SK-N-SH (cell line): Measurements from ENCODE around the gene OLFML2A. TPM values are rescaled to one million over a fixed set of nuclear protein-coding genes. Genes with fewer than 3 reads are reported as not detected.

Experiments used
- CTCF ChIA-PET: fragments of 300-600, 350-600 bp; formaldehyde crosslinking; extraction: SDS; loops from one replicate; lab custom pipeline; 2021; lab: Yijun Ruan, JAX
- POLR2A ChIA-PET: fragments of 350-600 bp; sonication (Branson Sonifier 250); formaldehyde crosslinking; extraction: SDS; loops from one replicate; lab custom pipeline; 2020; ENCODE audit warnings: antibody characterized with exemption, inconsistent platforms; lab: Yijun Ruan, JAX
- DNase-seq: peaks from one replicate; pipeline ENCODE4 v3.0.0; 2012
- H2AFZ ChIP-seq: fragments of 200-600 bp; sonication (generic); 2 replicates; pipeline ENCODE4 v1.8.1; 2016; ENCODE audit warnings: antibody characterized with exemption, mild to moderate bottlenecking, low read depth
- H3F3A ChIP-seq: fragments of 200-600 bp; sonication (generic); replicated peaks from 2 replicates; pipeline ENCODE3; 2016; ENCODE audit warnings: antibody characterized with exemption, mild to moderate bottlenecking; ENCODE audit not compliant: insufficient read depth
- H3K27ac ChIP-seq, 2 experiments: fragments of 200-500 bp in 1 of 2; fragments of 200-600 bp in 1 of 2; sonication (Bioruptor generic) in 1 of 2; sonication (generic), shearing (Covaris generic) in 1 of 2; 2 replicates each; pipeline versions ENCODE4 v1.5.1 to v1.6.1; 2014 to 2016; ENCODE audit warnings: low read depth in 2 of 2, inconsistent platforms in 1 of 2, low read length in 1 of 2, mild to moderate bottlenecking in 1 of 2, mixed read lengths in 1 of 2
- H3K27me3 ChIP-seq: fragments of 200-600 bp; sonication (generic), shearing (Covaris generic); 2 replicates; pipeline ENCODE4 v1.6.1; 2016; ENCODE audit warnings: mixed run types; ENCODE audit not compliant: insufficient read depth
- H3K36me3 ChIP-seq, 2 experiments: fragments of 200-500 bp in 1 of 2; fragments of 200-600 bp in 1 of 2; sonication (Bioruptor generic) in 1 of 2; sonication (generic) in 1 of 2; replicated peaks in 1 of 2; 2 replicates each; pipeline versions ENCODE3 to v1.5.1; 2014 to 2016; ENCODE audit warnings: low read length in 1 of 2, mild to moderate bottlenecking in 1 of 2; ENCODE audit not compliant: insufficient read depth in 2 of 2, control insufficient read depth in 1 of 2
- H3K4me1 ChIP-seq, 2 experiments: fragments of 200-500 bp in 1 of 2; fragments of 200-600 bp in 1 of 2; sonication (Bioruptor generic) in 1 of 2; sonication (generic), shearing (Covaris generic) in 1 of 2; 2 replicates each; pipeline versions ENCODE4 v1.5.1 to v1.6.1; 2014 to 2016; ENCODE audit warnings: low read depth in 1 of 2, low read length in 1 of 2, mixed run types in 1 of 2; ENCODE audit not compliant: insufficient read depth in 2 of 2, control insufficient read depth in 1 of 2
- H3K4me2 ChIP-seq: fragments of 200-600 bp; sonication (generic), shearing (Covaris generic); 2 replicates; pipeline ENCODE4 v1.6.1; 2017; ENCODE audit warnings: mixed run types
- H3K4me3 ChIP-seq, 2 experiments: fragments of 200-500 bp in 1 of 2; fragments of 200-600 bp in 1 of 2; sonication (Bioruptor generic) in 1 of 2; sonication (generic), shearing (Covaris generic) in 1 of 2; 2 replicates each; pipeline versions ENCODE4 v1.5.1 to v1.8.1; 2014 to 2016; ENCODE audit warnings: low read depth in 2 of 2, inconsistent platforms in 1 of 2, low read length in 1 of 2, mild to moderate bottlenecking in 1 of 2, mixed read lengths in 1 of 2, moderate library complexity in 1 of 2
- H3K79me2 ChIP-seq: fragments of 200-600 bp; sonication (generic); 2 replicates; pipeline ENCODE4 v1.8.1; 2017; ENCODE audit warnings: mild to moderate bottlenecking; ENCODE audit not compliant: insufficient read depth
- H3K9ac ChIP-seq: fragments of 200-600 bp; sonication (generic); 2 replicates; pipeline ENCODE4 v1.6.1; 2017; ENCODE audit warnings: mixed run types
- H3K9me2 ChIP-seq: fragments of 200-600 bp; sonication (generic); 2 replicates; pipeline ENCODE4 v1.6.1; 2017; ENCODE audit warnings: mixed run types
- H3K9me3 ChIP-seq: fragments of 200-600 bp; sonication (generic); 2 replicates; pipeline ENCODE4 v1.6.1; 2017; ENCODE audit warnings: mixed run types, mild to moderate bottlenecking, moderate library complexity
- H4K20me1 ChIP-seq: fragments of 200-600 bp; sonication (generic); 2 replicates; pipeline ENCODE4 v1.6.1; 2017; ENCODE audit warnings: mild to moderate bottlenecking, mixed run types; ENCODE audit not compliant: insufficient read depth
- CHD2 ChIP-seq: fragments of 150-350 bp; IDR thresholded peaks from 2 replicates; pipeline ENCODE4 v1.6.1; 2018; ENCODE audit warnings: low read length; ENCODE audit not compliant: partially characterized antibody
- ELF1 ChIP-seq: IDR thresholded peaks from 2 replicates; pipeline ENCODE4 v1.4.0; 2012
- EZH2phosphoT487 ChIP-seq: fragments of 200-600 bp; sonication (generic); IDR thresholded peaks from 2 replicates; pipeline ENCODE4 v1.6.1; 2017; ENCODE audit warnings: low read depth, mixed run types, mild to moderate bottlenecking, antibody characterized with exemption, moderate library complexity, borderline replicate concordance
- FOSL2 ChIP-seq: IDR thresholded peaks from 2 replicates; pipeline ENCODE4 v1.4.0; 2012; ENCODE audit warnings: low read depth, mild to moderate bottlenecking, moderate library complexity, borderline replicate concordance
- FOXJ3 ChIP-seq: sonication (generic); formaldehyde crosslinking; IDR thresholded peaks from 2 replicates; pipeline ENCODE4 v1.5.1; 2020; ENCODE audit warnings: mild to moderate bottlenecking, missing genetic modification reagents
- MEF2A ChIP-seq: IDR thresholded peaks from 2 replicates; pipeline ENCODE4 v1.4.0; 2012; ENCODE audit warnings: low read depth, borderline replicate concordance
- MXI1 ChIP-seq: IDR thresholded peaks from 2 replicates; pipeline ENCODE4 v1.6.1; 2012; ENCODE audit warnings: mild to moderate bottlenecking, low read depth, low read length, improper control_type of control experiment
- NFIC ChIP-seq: IDR thresholded peaks from 2 replicates; pipeline ENCODE4 v1.4.0; 2012; ENCODE audit warnings: borderline replicate concordance
- NRF1 ChIP-seq: IDR thresholded peaks from 2 replicates; pipeline ENCODE4 v1.6.1; 2012; ENCODE audit warnings: low read depth, mild to moderate bottlenecking, low read length
- PBX3 ChIP-seq: IDR thresholded peaks from 2 replicates; pipeline ENCODE4; 2012
- POLR2AphosphoS5 ChIP-seq: IDR thresholded peaks from 2 replicates; pipeline ENCODE4 v1.6.1; 2012; ENCODE audit warnings: low read depth, low read length
- RAD21 ChIP-seq: IDR thresholded peaks from 2 replicates; pipeline ENCODE4 v1.6.1; 2012; ENCODE audit warnings: mild to moderate bottlenecking, low read length
- RCOR1 ChIP-seq: fragments of 150-350 bp; IDR thresholded peaks from 2 replicates; pipeline ENCODE4 v1.6.1; 2017; ENCODE audit warnings: antibody characterized with exemption, low read length
- REST ChIP-seq: IDR thresholded peaks from 2 replicates; pipeline ENCODE4 v1.6.1; 2012; ENCODE audit warnings: mild to moderate bottlenecking, low read depth, low read length, moderate library complexity
- RXRA ChIP-seq: IDR thresholded peaks from 2 replicates; pipeline ENCODE4 v1.4.0; 2012; ENCODE audit warnings: low read depth, mild to moderate bottlenecking, borderline replicate concordance
- SMC3 ChIP-seq: IDR thresholded peaks from 2 replicates; pipeline ENCODE4 v1.6.1; 2012; ENCODE audit warnings: low read depth, low read length, improper control_type of control experiment
- TAF1 ChIP-seq: IDR thresholded peaks from 2 replicates; pipeline ENCODE4 v1.6.1; 2012; ENCODE audit warnings: low read depth, mild to moderate bottlenecking, low read length, moderate library complexity, borderline replicate concordance
- TEAD4 ChIP-seq: IDR thresholded peaks from 2 replicates; pipeline ENCODE4 v1.4.0; 2012; ENCODE audit warnings: mild to moderate bottlenecking, borderline replicate concordance; ENCODE audit not compliant: insufficient read depth
- YY1 ChIP-seq: IDR thresholded peaks from 2 replicates; pipeline ENCODE4 v1.4.0; 2012; ENCODE audit warnings: low read depth, mild to moderate bottlenecking
- ZBTB33 ChIP-seq: IDR thresholded peaks from 2 replicates; pipeline ENCODE4 v1.4.0; 2012; ENCODE audit warnings: low read depth, borderline replicate concordance
- WGBS: methylation state at CpG from one replicate; pipeline ENCODE4 v1.1.6; 2017; ENCODE audit warnings: low lambda C conversion rate; 5-methylcytosine and 5-hydroxymethylcytosine counted together
- polyA plus RNA-seq, 3 experiments: library from polyadenylated mRNA; depleted of rRNA; stranded (reverse); fragments of >200 nt; gene quantifications; 2 replicates each; pipeline ENCODE4 v1.2.3, GENCODE V29; 2012
- TF ChIP-seq, protein P1 (sequence below): IDR thresholded peaks from 2 replicates; pipeline ENCODE4 v1.4.0; 2012; ENCODE audit warnings: low read depth
- TF ChIP-seq, protein P2 (sequence below): fragments of 150-350 bp; IDR thresholded peaks from 2 replicates; pipeline ENCODE4 v1.6.1; 2017; ENCODE audit warnings: antibody characterized with exemption, low read length, low read depth, borderline replicate concordance
- TF ChIP-seq, protein P3 (sequence below): IDR thresholded peaks from 2 replicates; pipeline ENCODE4 v1.4.0; 2012; ENCODE audit warnings: low read depth, borderline replicate concordance

The OLFML2A gene
- polyA plus RNA-seq, 1 of the 3 experiments (the other 2 are of a cell fraction) = 7.7 TPM

DNA sequence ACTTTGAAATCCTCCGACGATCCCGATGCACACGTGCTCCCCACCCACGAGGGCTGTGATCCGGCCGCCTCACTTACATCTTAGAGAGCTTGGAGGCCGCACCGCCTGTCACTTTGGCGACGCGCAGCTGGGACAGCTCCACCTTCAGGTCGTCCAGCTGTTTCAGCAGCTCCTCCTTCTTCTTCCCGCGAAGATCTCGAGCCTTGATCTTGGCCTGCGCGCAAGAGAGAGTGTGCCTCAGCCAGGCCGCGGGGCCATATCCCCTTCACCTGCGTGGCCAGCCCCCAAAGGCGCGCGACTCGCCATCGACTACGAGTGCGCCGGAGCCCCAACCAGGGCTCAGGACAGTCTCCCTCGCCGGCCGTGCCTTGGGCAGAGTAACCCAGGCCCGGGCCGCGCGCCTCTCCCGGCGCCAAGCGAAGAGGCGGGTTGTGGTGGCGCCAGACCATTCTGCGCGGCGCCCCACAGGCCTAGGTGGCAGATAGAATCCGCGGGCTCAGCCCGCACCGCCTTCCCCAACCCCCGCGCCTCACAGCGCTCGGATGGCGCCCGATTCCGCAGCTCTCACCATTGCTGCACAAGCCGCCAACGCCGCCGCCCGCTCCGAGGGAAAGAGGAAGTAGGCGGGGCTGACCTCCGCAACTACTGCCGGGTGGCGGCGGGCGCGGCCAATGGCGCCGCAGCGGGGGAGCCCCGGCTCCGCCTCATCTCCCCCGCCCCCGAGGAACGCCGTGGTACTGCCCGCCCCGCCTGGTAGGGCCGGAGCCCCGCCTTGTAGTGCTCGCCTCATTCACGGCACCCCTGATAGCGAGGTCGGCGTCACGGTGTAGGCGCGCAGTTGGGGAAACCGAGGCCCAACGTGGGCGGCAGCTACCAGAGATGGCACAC, 84.7 kb downstream of the OLFML2A start, which contains the start of the genes ARPC5L and RPL35:
TSS of gene ARPC5L (plus strand) at position 789 of the 888 bp plus-strand sequence. CDS start 7,161 bp downstream, outside the sequence.
TSS of gene RPL35 (minus strand) at position 616 of the 888 bp plus-strand sequence. CDS start at position 571, 45 bp downstream.
- CTCF ChIA-PET = interaction anchor here (5.3 to 33.6 kb wide), 2 partner anchors 9 to 86 kb away, joined by 55 to 1436 read pairs; partner anchors contain the start of genes NR6A1, OLFML2A and WDR38
- no peak for TF ChIP-seq NFIC
- no peak for TF ChIP-seq SMC3
- TF ChIP-seq ELF1 = peak; percentile 73
- TF ChIP-seq RXRA = no peak
- peak; percentile 81 for TF ChIP-seq MXI1
- peak; percentile 12; the same call in 1 of the 2 replicates for TF ChIP-seq PBX3
- TF ChIP-seq POLR2AphosphoS5 = peak; percentile 98
- TF ChIP-seq YY1 = 0 out of 2 replicates have a peak, but pooled peaks have one; percentile 33
- TF ChIP-seq, protein P1, sequence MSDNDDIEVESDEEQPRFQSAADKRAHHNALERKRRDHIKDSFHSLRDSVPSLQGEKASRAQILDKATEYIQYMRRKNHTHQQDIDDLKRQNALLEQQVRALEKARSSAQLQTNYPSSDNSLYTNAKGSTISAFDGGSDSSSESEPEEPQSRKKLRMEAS = peak; percentile 93
- TF ChIP-seq RCOR1 = 0 out of 2 replicates have a peak, but pooled peaks have one; percentile 6
- TF ChIP-seq FOXJ3 (CRISPR knock-in tag) = no peak
- TF ChIP-seq ZBTB33 = no peak
- no peak for TF ChIP-seq FOSL2
- TF ChIP-seq, protein P2, sequence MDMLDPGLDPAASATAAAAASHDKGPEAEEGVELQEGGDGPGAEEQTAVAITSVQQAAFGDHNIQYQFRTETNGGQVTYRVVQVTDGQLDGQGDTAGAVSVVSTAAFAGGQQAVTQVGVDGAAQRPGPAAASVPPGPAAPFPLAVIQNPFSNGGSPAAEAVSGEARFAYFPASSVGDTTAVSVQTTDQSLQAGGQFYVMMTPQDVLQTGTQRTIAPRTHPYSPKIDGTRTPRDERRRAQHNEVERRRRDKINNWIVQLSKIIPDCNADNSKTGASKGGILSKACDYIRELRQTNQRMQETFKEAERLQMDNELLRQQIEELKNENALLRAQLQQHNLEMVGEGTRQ = no peak
- TF ChIP-seq TEAD4 = no peak
- no peak for TF ChIP-seq RAD21
- TF ChIP-seq REST = peak; percentile 68; the same call in 1 of the 2 replicates
- no peak for TF ChIP-seq EZH2phosphoT487
- TF ChIP-seq CHD2 = peak; percentile 73
- TF ChIP-seq MEF2A = no peak
- TF ChIP-seq, protein P3, sequence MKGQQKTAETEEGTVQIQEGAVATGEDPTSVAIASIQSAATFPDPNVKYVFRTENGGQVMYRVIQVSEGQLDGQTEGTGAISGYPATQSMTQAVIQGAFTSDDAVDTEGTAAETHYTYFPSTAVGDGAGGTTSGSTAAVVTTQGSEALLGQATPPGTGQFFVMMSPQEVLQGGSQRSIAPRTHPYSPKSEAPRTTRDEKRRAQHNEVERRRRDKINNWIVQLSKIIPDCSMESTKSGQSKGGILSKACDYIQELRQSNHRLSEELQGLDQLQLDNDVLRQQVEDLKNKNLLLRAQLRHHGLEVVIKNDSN = peak; percentile 22; the same call in 1 of the 2 replicates
- no peak for TF ChIP-seq NRF1
- peak; percentile 99 for TF ChIP-seq TAF1

More for the DNA sequence above, 84.7 kb downstream of the OLFML2A start, which contains the start of the genes ARPC5L and RPL35:
- peaks cover 13 to 27% of the 10 kb centered on the region in 2 experiments; a peak in 1 of 4 replicates for H3K4me1 ChIP-seq
- H3K4me2 ChIP-seq = peak within 1 kb of the TSS; percentile 90
- H3K79me2 ChIP-seq = peaks cover 34% of the 10 kb centered on the region
- peak within 1 kb of the TSS; percentile 99 for H3K9ac ChIP-seq
- POLR2A ChIA-PET = interaction anchor here (0.8 to 2.0 kb wide), 10 partner anchors 9 to 515 kb away, joined by 3 to 12 read pairs (median 4); partner anchors contain the start of genes HSPA5, NR6A1 and WDR38
- no peaks in the 10 kb centered on the region for H3K9me2 ChIP-seq
- H4K20me1 ChIP-seq = peaks cover 50% of the 10 kb centered on the region
- no peaks in the 10 kb centered on the region for H3K27me3 ChIP-seq
- 1% methylated on average over 12 of the region's 92 CpGs for WGBS
- DNase-seq = peak; percentile 100
- peak within 1 kb of the TSS; percentile 76 for H2AFZ ChIP-seq
- peak within 1 kb of the TSS; percentile 79 to 90 for H3K27ac ChIP-seq
- no peaks in the 10 kb centered on the region for H3K9me3 ChIP-seq
- H3K36me3 ChIP-seq = peaks cover 35 to 40% of the 10 kb centered on the region in 2 experiments
- peaks cover 34% of the 10 kb centered on the region for H3F3A ChIP-seq
- peak within 1 kb of the TSS; percentile 83 to 98 for H3K4me3 ChIP-seq
